GM23338 (cell line): Measurements from ENCODE around the gene LUC7L. TPM values are rescaled to one million over a fixed set of nuclear protein-coding genes. Genes with fewer than 3 reads are reported as not detected.

Source experiments
- ATAC-seq: fragments of 200-7000 bp; cut with Tn5 transposase; 3 replicates; pipeline ENCODE4 v1.9.1; 2020
- DNase-seq: peaks from one replicate; pipeline ENCODE4 v3.0.0-alpha.2; 2015; ENCODE audit warnings: low spot score
- H2AFZ ChIP-seq: fragments of 200-600 bp; sonication (generic); 2 replicates; pipeline ENCODE4 v1.8.0; 2016; ENCODE audit warnings: antibody characterized with exemption, mild to moderate bottlenecking, moderate library complexity
- H3F3A ChIP-seq: fragments of 200-600 bp; sonication (generic); replicated peaks from 2 replicates; pipeline ENCODE4 v1.8.0; 2017; ENCODE audit warnings: antibody characterized with exemption, mixed run types, low read depth
- H3K27ac ChIP-seq: fragments of 200-600 bp; sonication (generic); 2 replicates; pipeline ENCODE4 v1.6.1; 2016; ENCODE audit warnings: low read depth
- H3K27me3 ChIP-seq: fragments of 200-600 bp; sonication (generic); 2 replicates; pipeline ENCODE4 v1.8.0; 2016; ENCODE audit warnings: mild to moderate bottlenecking, mixed run types, moderate library complexity; ENCODE audit not compliant: insufficient read depth
- H3K36me3 ChIP-seq: fragments of 200-600 bp; sonication (generic); 2 replicates; pipeline ENCODE4 v1.8.0; 2016; ENCODE audit warnings: mild to moderate bottlenecking; ENCODE audit not compliant: insufficient read depth
- H3K4me1 ChIP-seq: fragments of 200-600 bp; sonication (generic); 2 replicates; pipeline ENCODE4 v1.8.0; 2016; ENCODE audit warnings: mild to moderate bottlenecking, moderate library complexity; ENCODE audit not compliant: insufficient read depth
- H3K4me2 ChIP-seq: fragments of 200-600 bp; sonication (generic); 2 replicates; pipeline ENCODE4 v1.7.1; 2017; ENCODE audit warnings: mixed run types
- H3K4me3 ChIP-seq: fragments of 200-600 bp; sonication (generic); 2 replicates; pipeline ENCODE4 v1.6.1; 2016; ENCODE audit warnings: mixed run types
- H3K79me2 ChIP-seq: fragments of 200-600 bp; sonication (generic); replicated peaks from 2 replicates; pipeline ENCODE4 v1.8.0; 2017; ENCODE audit warnings: mild to moderate bottlenecking; ENCODE audit not compliant: insufficient read depth
- H3K9me2 ChIP-seq: fragments of 200-600 bp; sonication (generic); 2 replicates; pipeline ENCODE4 v1.8.0; 2017; ENCODE audit not compliant: insufficient read depth
- H4K20me1 ChIP-seq: fragments of 200-600 bp; sonication (generic); replicated peaks from 2 replicates; pipeline ENCODE4 v1.8.0; 2017; ENCODE audit warnings: mild to moderate bottlenecking; ENCODE audit not compliant: insufficient read depth
- H3K27ac Mint-ChIP-seq: 2 replicates; pipeline ENCODE4 v1.8.0; 2020; ENCODE audit warnings: inconsistent platforms, mild to moderate bottlenecking, moderate library complexity, mixed read lengths
- H3K27me3 Mint-ChIP-seq: 3 replicates; pipeline ENCODE4 v1.8.0; 2022; ENCODE audit warnings: low read depth, mild to moderate bottlenecking, moderate library complexity, mixed read lengths, inconsistent platforms; ENCODE audit not compliant: insufficient read depth, poor library complexity
- H3K36me3 Mint-ChIP-seq: 3 replicates; pipeline ENCODE4 v1.8.0; 2021; ENCODE audit warnings: low read depth, mild to moderate bottlenecking, inconsistent platforms, moderate library complexity, mixed read lengths
- H3K4me1 Mint-ChIP-seq: 3 replicates; pipeline ENCODE4 v1.8.0; 2020; ENCODE audit warnings: mild to moderate bottlenecking, inconsistent platforms, mixed read lengths
- H3K4me3 Mint-ChIP-seq: 3 replicates; pipeline ENCODE4 v1.8.0; 2021; ENCODE audit warnings: moderate library complexity, mild to moderate bottlenecking, inconsistent platforms, mixed read lengths
- H3K9me3 Mint-ChIP-seq: 3 replicates; pipeline ENCODE4 v1.8.0; 2020; ENCODE audit warnings: moderate library complexity, mild to moderate bottlenecking, inconsistent platforms, mixed read lengths
- CREB1 ChIP-seq: fragments of 250-450 bp; sonication (Bioruptor Pico); IDR thresholded peaks from 2 replicates; pipeline ENCODE4 v1.5.0; 2020; ENCODE audit warnings: low read depth, mild to moderate bottlenecking, moderate library complexity
- EZH2 ChIP-seq: fragments of 200-600 bp; sonication (generic); IDR thresholded peaks from one replicate; pipeline ENCODE4 v1.8.0; 2017; ENCODE audit warnings: antibody characterized with exemption, mild to moderate bottlenecking, low read depth; ENCODE audit not compliant: unreplicated experiment
- EZH2phosphoT487 ChIP-seq: fragments of 200-600 bp; sonication (generic); IDR thresholded peaks from one replicate; pipeline ENCODE4 v1.8.1; 2018; ENCODE audit warnings: antibody characterized with exemption; ENCODE audit not compliant: unreplicated experiment
- JUNB ChIP-seq: IDR thresholded peaks from one replicate; pipeline ENCODE4 v1.6.1; 2016; ENCODE audit warnings: antibody characterized with exemption; ENCODE audit not compliant: unreplicated experiment
- NANOG ChIP-seq: IDR thresholded peaks from 2 replicates; pipeline ENCODE4 v1.6.1; 2016; ENCODE audit warnings: antibody characterized with exemption, borderline replicate concordance
- POLR2AphosphoS5 ChIP-seq: IDR thresholded peaks from 2 replicates; pipeline ENCODE4 v1.6.1; 2016; ENCODE audit warnings: antibody characterized with exemption, low read depth
- STAT1 ChIP-seq: IDR thresholded peaks from one replicate; pipeline ENCODE4 v1.6.1; 2016; ENCODE audit warnings: antibody characterized with exemption; ENCODE audit not compliant: unreplicated experiment
- ZNF114 ChIP-seq: fragments of 250-450 bp; sonication (Bioruptor Pico); IDR thresholded peaks from 2 replicates; pipeline ENCODE4 v1.5.0; 2020; ENCODE audit warnings: mild to moderate bottlenecking, moderate library complexity
- ZNF331 ChIP-seq: fragments of 250-450 bp; sonication (Bioruptor Pico); IDR thresholded peaks from 2 replicates; pipeline ENCODE4 v1.5.0; 2020; ENCODE audit warnings: low read depth, mild to moderate bottlenecking, moderate library complexity
- polyA plus RNA-seq: library from polyadenylated mRNA; unstranded; fragments of >200 nt; fragmentation: Nextera tagmentation; extraction: Ambion mirVana; gene quantifications from 2 replicates; pipeline ENCODE4 v1.2.1, GENCODE V29; 2016
- total RNA-seq: library from RNA; depleted of rRNA; stranded (reverse); fragments of >200 nt; shearing (Covaris generic); gene quantifications from 2 replicates; pipeline ENCODE4 v1.2.3, GENCODE V29; 2014
- TF ChIP-seq, protein P1 (sequence below): IDR thresholded peaks from one replicate; pipeline ENCODE4 v1.6.1; 2018; ENCODE audit warnings: antibody characterized with exemption; ENCODE audit not compliant: unreplicated experiment
- TF ChIP-seq, protein P2 (sequence below): fragments of 250-450 bp; sonication (Bioruptor Pico); IDR thresholded peaks from 2 replicates; pipeline ENCODE4 v1.5.0; 2020; ENCODE audit warnings: mild to moderate bottlenecking, moderate library complexity
- TF ChIP-seq, protein P3 (sequence below): IDR thresholded peaks from 2 replicates; pipeline ENCODE4 v1.6.1; 2016; ENCODE audit warnings: antibody characterized with exemption
- TF ChIP-seq, protein P4 (sequence below), 2 experiments: fragments of 200-600 bp in 1 of 2; sonication (generic) in 1 of 2; conservative IDR thresholded peaks; 2 replicates each; pipeline versions ENCODE4 v1.5.1 to v1.6.1; 2016 to 2017; ENCODE audit warnings: antibody characterized with exemption in 2 of 2, low read depth in 2 of 2, mild to moderate bottlenecking in 2 of 2, moderate library complexity in 1 of 2

Gene LUC7L
- total and polyA plus RNA-seq, 2 experiments from 2014 or later, result 114 to 151 TPM

DNA sequence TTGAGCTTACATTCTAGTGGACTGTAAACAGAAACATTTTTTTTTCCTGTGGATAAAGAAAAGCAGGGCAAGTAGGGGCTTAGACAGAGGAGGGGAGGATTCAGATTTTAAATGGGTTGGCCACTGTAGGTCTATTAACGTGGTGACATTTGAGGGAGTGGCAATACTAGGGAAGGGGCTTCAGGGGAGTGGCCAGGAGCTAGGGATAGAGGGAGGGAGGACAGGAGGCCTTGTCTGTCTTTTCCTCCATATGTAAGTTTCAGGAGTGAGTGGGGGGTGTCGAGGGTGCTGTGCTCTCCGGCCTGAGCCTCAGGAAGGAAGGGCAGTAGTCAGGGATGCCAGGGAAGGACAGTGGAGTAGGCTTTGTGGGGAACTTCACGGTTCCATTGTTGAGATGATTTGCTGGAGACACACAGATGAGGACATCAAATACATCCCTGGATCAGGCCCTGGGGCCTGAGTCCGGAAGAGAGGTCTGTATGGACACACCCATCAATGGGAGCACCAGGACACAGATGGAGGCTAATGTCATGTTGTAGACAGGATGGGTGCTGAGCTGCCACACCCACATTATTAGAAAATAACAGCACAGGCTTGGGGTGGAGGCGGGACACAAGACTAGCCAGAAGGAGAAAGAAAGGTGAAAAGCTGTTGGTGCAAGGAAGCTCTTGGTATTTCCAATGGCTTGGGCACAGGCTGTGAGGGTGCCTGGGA is 70.0 kb downstream of the LUC7L start:
- Histone ChIP-seq H3K4me2 (no peak overlapping the region), H2AFZ (no peak overlapping the region; the same call in 1 of the 2 replicates), H3F3A (0 out of 2 replicates have a peak, but pooled peaks cover 6% of the 10 kb centered on the region), H3K4me3 (no peak overlapping the region), H3K79me2 (no peaks in the 10 kb centered on the region), H4K20me1 (peaks cover 3% of the 10 kb centered on the region; the same call in 1 of the 2 replicates), H3K9me2 (no peaks in the 10 kb centered on the region), H3K27ac (no peak overlapping the region), H3K36me3 (no peaks in the 10 kb centered on the region), H3K27me3 (peaks cover 65% of the 10 kb centered on the region), H3K4me1 (peaks cover 5% of the 10 kb centered on the region; the same call in 1 of the 2 replicates)
- Mint-ChIP-seq H3K4me3 (no peak overlapping the region; the same call in 2 of the 3 replicates), H3K4me1 (peaks cover 5% of the 10 kb centered on the region; the same call in 2 of the 3 replicates), H3K9me3 (peaks cover 4% of the 10 kb centered on the region; the same call in 1 of the 3 replicates), H3K36me3 (no peaks in the 10 kb centered on the region), H3K27me3 (peaks cover 32% of the 10 kb centered on the region), H3K27ac (no peak overlapping the region)
- ATAC-seq, result no peak
- TF ChIP-seq ZNF114 (CRISPR knock-in tag) (no peak), JUNB (no peak), EZH2phosphoT487 (no peak), CREB1 (CRISPR knock-in tag) (no peak), ZNF331 (no peak), EZH2 (no peak), STAT1 (no peak), POLR2AphosphoS5 (no peak), NANOG (no peak)
- TF ChIP-seq, protein P1, sequence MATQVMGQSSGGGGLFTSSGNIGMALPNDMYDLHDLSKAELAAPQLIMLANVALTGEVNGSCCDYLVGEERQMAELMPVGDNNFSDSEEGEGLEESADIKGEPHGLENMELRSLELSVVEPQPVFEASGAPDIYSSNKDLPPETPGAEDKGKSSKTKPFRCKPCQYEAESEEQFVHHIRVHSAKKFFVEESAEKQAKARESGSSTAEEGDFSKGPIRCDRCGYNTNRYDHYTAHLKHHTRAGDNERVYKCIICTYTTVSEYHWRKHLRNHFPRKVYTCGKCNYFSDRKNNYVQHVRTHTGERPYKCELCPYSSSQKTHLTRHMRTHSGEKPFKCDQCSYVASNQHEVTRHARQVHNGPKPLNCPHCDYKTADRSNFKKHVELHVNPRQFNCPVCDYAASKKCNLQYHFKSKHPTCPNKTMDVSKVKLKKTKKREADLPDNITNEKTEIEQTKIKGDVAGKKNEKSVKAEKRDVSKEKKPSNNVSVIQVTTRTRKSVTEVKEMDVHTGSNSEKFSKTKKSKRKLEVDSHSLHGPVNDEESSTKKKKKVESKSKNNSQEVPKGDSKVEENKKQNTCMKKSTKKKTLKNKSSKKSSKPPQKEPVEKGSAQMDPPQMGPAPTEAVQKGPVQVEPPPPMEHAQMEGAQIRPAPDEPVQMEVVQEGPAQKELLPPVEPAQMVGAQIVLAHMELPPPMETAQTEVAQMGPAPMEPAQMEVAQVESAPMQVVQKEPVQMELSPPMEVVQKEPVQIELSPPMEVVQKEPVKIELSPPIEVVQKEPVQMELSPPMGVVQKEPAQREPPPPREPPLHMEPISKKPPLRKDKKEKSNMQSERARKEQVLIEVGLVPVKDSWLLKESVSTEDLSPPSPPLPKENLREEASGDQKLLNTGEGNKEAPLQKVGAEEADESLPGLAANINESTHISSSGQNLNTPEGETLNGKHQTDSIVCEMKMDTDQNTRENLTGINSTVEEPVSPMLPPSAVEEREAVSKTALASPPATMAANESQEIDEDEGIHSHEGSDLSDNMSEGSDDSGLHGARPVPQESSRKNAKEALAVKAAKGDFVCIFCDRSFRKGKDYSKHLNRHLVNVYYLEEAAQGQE, result no peak
- TF ChIP-seq, protein P2, sequence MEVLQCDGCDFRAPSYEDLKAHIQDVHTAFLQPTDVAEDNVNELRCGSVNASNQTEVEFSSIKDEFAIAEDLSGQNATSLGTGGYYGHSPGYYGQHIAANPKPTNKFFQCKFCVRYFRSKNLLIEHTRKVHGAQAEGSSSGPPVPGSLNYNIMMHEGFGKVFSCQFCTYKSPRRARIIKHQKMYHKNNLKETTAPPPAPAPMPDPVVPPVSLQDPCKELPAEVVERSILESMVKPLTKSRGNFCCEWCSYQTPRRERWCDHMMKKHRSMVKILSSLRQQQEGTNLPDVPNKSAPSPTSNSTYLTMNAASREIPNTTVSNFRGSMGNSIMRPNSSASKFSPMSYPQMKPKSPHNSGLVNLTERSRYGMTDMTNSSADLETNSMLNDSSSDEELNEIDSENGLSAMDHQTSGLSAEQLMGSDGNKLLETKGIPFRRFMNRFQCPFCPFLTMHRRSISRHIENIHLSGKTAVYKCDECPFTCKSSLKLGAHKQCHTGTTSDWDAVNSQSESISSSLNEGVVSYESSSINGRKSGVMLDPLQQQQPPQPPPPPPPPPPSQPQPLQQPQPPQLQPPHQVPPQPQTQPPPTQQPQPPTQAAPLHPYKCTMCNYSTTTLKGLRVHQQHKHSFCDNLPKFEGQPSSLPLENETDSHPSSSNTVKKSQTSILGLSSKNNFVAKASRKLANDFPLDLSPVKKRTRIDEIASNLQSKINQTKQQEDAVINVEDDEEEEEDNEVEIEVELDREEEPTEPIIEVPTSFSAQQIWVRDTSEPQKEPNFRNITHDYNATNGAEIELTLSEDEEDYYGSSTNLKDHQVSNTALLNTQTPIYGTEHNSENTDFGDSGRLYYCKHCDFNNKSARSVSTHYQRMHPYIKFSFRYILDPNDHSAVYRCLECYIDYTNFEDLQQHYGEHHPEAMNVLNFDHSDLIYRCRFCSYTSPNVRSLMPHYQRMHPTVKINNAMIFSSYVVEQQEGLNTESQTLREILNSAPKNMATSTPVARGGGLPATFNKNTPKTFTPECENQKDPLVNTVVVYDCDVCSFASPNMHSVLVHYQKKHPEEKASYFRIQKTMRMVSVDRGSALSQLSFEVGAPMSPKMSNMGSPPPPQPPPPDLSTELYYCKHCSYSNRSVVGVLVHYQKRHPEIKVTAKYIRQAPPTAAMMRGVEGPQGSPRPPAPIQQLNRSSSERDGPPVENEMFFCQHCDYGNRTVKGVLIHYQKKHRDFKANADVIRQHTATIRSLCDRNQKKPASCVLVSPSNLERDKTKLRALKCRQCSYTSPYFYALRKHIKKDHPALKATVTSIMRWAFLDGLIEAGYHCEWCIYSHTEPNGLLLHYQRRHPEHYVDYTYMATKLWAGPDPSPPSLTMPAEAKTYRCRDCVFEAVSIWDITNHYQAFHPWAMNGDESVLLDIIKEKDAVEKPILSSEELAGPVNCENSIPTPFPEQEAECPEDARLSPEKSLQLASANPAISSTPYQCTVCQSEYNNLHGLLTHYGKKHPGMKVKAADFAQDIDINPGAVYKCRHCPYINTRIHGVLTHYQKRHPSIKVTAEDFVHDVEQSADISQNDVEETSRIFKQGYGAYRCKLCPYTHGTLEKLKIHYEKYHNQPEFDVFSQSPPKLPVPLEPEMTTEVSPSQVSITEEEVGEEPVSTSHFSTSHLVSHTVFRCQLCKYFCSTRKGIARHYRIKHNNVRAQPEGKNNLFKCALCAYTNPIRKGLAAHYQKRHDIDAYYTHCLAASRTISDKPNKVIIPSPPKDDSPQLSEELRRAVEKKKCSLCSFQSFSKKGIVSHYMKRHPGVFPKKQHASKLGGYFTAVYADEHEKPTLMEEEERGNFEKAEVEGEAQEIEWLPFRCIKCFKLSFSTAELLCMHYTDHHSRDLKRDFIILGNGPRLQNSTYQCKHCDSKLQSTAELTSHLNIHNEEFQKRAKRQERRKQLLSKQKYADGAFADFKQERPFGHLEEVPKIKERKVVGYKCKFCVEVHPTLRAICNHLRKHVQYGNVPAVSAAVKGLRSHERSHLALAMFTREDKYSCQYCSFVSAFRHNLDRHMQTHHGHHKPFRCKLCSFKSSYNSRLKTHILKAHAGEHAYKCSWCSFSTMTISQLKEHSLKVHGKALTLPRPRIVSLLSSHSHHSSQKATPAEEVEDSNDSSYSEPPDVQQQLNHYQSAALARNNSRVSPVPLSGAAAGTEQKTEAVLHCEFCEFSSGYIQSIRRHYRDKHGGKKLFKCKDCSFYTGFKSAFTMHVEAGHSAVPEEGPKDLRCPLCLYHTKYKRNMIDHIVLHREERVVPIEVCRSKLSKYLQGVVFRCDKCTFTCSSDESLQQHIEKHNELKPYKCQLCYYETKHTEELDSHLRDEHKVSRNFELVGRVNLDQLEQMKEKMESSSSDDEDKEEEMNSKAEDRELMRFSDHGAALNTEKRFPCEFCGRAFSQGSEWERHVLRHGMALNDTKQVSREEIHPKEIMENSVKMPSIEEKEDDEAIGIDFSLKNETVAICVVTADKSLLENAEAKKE, result no peak
- TF ChIP-seq, protein P3, sequence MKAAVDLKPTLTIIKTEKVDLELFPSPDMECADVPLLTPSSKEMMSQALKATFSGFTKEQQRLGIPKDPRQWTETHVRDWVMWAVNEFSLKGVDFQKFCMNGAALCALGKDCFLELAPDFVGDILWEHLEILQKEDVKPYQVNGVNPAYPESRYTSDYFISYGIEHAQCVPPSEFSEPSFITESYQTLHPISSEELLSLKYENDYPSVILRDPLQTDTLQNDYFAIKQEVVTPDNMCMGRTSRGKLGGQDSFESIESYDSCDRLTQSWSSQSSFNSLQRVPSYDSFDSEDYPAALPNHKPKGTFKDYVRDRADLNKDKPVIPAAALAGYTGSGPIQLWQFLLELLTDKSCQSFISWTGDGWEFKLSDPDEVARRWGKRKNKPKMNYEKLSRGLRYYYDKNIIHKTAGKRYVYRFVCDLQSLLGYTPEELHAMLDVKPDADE, result no peak
- TF ChIP-seq, protein P4, sequence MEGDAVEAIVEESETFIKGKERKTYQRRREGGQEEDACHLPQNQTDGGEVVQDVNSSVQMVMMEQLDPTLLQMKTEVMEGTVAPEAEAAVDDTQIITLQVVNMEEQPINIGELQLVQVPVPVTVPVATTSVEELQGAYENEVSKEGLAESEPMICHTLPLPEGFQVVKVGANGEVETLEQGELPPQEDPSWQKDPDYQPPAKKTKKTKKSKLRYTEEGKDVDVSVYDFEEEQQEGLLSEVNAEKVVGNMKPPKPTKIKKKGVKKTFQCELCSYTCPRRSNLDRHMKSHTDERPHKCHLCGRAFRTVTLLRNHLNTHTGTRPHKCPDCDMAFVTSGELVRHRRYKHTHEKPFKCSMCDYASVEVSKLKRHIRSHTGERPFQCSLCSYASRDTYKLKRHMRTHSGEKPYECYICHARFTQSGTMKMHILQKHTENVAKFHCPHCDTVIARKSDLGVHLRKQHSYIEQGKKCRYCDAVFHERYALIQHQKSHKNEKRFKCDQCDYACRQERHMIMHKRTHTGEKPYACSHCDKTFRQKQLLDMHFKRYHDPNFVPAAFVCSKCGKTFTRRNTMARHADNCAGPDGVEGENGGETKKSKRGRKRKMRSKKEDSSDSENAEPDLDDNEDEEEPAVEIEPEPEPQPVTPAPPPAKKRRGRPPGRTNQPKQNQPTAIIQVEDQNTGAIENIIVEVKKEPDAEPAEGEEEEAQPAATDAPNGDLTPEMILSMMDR (conservative IDR thresholded peaks at IDR 0.05; ENCODE audit: low read depth in 2 of 2), result no peak
- DNase-seq, result no peak
